Omental fat pad (tissue), 4 donors: ENCODE measurements around the gene NDUFA8. TPM values are rescaled to one million over a fixed set of nuclear protein-coding genes. Genes with fewer than 3 reads are reported as not detected.

Experiments
- ATAC-seq: fragments of 150-250 bp; one replicate; pipeline ENCODE4 v1.9.1; 2016; ENCODE audit warnings: mild to moderate bottlenecking, moderate library complexity; ENCODE audit not compliant: low FRiP score
- DNase-seq: peaks from one replicate; pipeline ENCODE4 v3.0.0-alpha.2; 2019; ENCODE audit warnings: low spot score
- CTCF ChIP-seq, 3 donors: fragments of 450-650 bp; IDR thresholded peaks; one replicate each; pipeline ENCODE4 v1.5.1; 2016 to 2017; ENCODE audit warnings: antibody characterized with exemption in 3 of 3, mild to moderate bottlenecking in 3 of 3, moderate library complexity in 2 of 3
- total RNA-seq, 4 donors: library from RNA; depleted of rRNA; stranded (reverse); fragments of >200 nt; gene quantifications; one replicate each; pipeline ENCODE4 v1.1.0, GENCODE V29; 2016

The NDUFA8 gene
- total RNA-seq, 4 donors from 2014 or later: 22.8 to 41.7 (median 30.0) TPM

- DNase-seq (no peak), ATAC-seq (no peak)
- no peak for TF ChIP-seq CTCF (IDR thresholded peaks at IDR 0.05)
These were observed 48.0 kb downstream of the NDUFA8 start for GRCh38 chr9:122111413-122112085.

GRCh38 chr9:122110100-122110833, 49.3 kb downstream of the NDUFA8 start:
- DNase-seq: no peak
- TF ChIP-seq CTCF (IDR thresholded peaks at IDR 0.05): no peak
- ATAC-seq: no peak

- TF ChIP-seq CTCF (IDR thresholded peaks at IDR 0.05): no peak
- DNase-seq (no peak), ATAC-seq (no peak)
These were observed 50.4 kb downstream of the NDUFA8 start for GRCh38 chr9:122109035-122109813.

- no peak for TF ChIP-seq CTCF (IDR thresholded peaks at IDR 0.05)
- ATAC-seq: no peak
- no peak for DNase-seq
These were observed 52.2 kb downstream of the NDUFA8 start for GRCh38 chr9:122107291-122107805.

- TF ChIP-seq CTCF (IDR thresholded peaks at IDR 0.05): no peak
- DNase-seq (no peak), ATAC-seq (no peak)
These were observed 53.0 kb downstream of the NDUFA8 start for GRCh38 chr9:122106576-122106975.

GRCh38 chr9:122103985-122104384, 55.6 kb downstream of the NDUFA8 start:
- ATAC-seq (no peak), DNase-seq (no peak)
- TF ChIP-seq CTCF (IDR thresholded peaks at IDR 0.05): no peak
